ENCODE data around the gene TRPM8. TPM values are rescaled to one million over a fixed set of nuclear protein-coding genes. Genes with fewer than 3 reads are reported as not detected.

The TRPM8 gene
- total and polyA plus RNA-seq, 4 donors = 0.03 to 0.14 TPM; not detected in 2

DNA sequence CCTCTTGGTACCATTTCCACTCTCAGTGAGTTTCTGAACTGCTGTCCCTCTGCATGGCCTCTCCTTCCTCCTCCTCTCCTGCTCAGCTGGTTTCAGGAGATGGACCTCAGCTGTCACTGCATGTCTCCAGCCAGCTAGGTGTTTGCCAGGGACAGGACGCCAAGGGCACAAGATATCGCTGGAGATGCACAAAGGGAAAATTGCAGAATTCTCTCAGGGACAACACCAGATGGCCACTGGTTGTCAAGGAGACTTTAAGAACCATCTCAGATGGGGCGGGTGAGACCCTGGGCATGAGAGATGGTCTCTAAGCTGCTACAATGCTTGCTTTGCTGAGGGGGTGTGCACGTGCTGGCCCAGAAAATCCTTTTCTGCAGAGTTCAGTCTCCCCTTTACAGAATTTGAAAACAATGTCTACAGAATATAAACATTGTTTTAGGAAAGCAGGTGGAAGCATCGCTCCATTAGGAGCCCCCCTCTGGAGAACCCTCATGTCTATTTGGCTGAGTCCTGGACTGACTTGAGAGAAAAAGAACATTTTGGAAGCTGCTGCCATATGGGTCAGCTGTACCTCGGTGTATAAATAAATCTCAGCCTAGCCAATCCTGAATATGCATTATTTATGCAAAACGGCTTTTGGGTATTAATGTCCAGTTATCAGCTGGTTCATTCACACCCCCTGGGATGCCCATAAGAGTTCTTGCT lies 75.5 kb downstream of the TRPM8 start:
- Histone ChIP-seq H3K9ac (ENCODE audit: insufficient read depth in 1 of 2, low read length in 2 of 2) (no peak overlapping the region), H3K27ac (ENCODE audit: low read depth in 1 of 2, low read length in 1 of 2) (no peak overlapping the region), H3K9me3 (ENCODE audit: control insufficient read depth in 4 of 4, insufficient read depth in 3 of 4, low read length in 3 of 4) (no peaks in the 10 kb centered on the region), H3K36me3 (ENCODE audit: control insufficient read depth in 4 of 4, insufficient read depth in 4 of 4, low read length in 4 of 4) (no peaks in the 10 kb centered on the region), H3K27me3 (ENCODE audit: control insufficient read depth in 3 of 3, insufficient read depth in 3 of 3, low read length in 2 of 3) (no peaks in the 10 kb centered on the region), H3K4me1 (ENCODE audit: control insufficient read depth in 5 of 5, insufficient read depth in 5 of 5, low read length in 5 of 5) (no peaks in the 10 kb centered on the region), H3K4me3 (no peak overlapping the region)
- WGBS, 2 donors = 91 to 92% methylated on average over 7 of the region's 7 CpGs
- ATAC-seq (ENCODE audit: insufficient read depth, low FRiP score) (no peak), DNase-seq (no peak)
- TF ChIP-seq, protein P1, sequence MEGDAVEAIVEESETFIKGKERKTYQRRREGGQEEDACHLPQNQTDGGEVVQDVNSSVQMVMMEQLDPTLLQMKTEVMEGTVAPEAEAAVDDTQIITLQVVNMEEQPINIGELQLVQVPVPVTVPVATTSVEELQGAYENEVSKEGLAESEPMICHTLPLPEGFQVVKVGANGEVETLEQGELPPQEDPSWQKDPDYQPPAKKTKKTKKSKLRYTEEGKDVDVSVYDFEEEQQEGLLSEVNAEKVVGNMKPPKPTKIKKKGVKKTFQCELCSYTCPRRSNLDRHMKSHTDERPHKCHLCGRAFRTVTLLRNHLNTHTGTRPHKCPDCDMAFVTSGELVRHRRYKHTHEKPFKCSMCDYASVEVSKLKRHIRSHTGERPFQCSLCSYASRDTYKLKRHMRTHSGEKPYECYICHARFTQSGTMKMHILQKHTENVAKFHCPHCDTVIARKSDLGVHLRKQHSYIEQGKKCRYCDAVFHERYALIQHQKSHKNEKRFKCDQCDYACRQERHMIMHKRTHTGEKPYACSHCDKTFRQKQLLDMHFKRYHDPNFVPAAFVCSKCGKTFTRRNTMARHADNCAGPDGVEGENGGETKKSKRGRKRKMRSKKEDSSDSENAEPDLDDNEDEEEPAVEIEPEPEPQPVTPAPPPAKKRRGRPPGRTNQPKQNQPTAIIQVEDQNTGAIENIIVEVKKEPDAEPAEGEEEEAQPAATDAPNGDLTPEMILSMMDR (IDR thresholded peaks at IDR 0.05; ENCODE audit: control extremely low read depth, extremely low read depth) = no peak

DNA sequence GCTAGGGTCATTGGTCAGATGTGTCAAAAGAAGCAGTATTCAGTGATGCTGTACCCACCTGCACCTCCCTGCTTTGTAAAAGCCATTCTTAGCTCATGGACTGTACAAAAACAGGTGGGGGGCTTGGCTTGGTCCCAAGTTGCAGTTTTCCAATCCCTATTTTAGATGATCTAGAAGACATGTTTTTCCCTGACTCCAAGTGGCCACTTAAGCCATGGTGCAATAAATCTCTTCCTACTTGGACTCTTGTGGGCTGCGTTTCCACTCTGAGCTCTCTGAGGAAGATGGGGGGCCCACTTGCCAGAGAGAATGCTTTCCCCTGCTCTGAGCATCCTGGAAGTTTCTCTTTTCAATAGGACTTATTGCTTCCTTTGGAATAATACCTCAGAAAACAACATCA lies 76.3 kb downstream of the TRPM8 start:
- H3K4me1 ChIP-seq (ENCODE audit: control insufficient read depth in 5 of 5, insufficient read depth in 5 of 5, low read length in 5 of 5) = no peaks in the 10 kb centered on the region
- peaks cover 0 to 2% (median 0%) of the 10 kb centered on the region in 4 donors for H3K9me3 ChIP-seq (ENCODE audit: control insufficient read depth in 4 of 4, insufficient read depth in 3 of 4, low read length in 3 of 4)
- no peaks in the 10 kb centered on the region for H3K36me3 ChIP-seq (ENCODE audit: control insufficient read depth in 4 of 4, insufficient read depth in 4 of 4, low read length in 4 of 4)
- H3K27me3 ChIP-seq (ENCODE audit: control insufficient read depth in 3 of 3, insufficient read depth in 3 of 3, low read length in 2 of 3) = no peaks in the 10 kb centered on the region
- TF ChIP-seq, protein P1 (IDR thresholded peaks at IDR 0.05; ENCODE audit: control extremely low read depth, extremely low read depth) = no peak
- no peak overlapping the region for H3K9ac ChIP-seq (ENCODE audit: insufficient read depth in 1 of 2, low read length in 2 of 2)
- no peak overlapping the region for H3K4me3 ChIP-seq
- ATAC-seq (ENCODE audit: insufficient read depth, low FRiP score) (no peak), DNase-seq (no peak)
- H3K27ac ChIP-seq (ENCODE audit: low read depth in 1 of 2, low read length in 1 of 2) = no peak overlapping the region
- WGBS, 2 donors = 68 to 73% methylated on average over 1 of the region's 1 CpG

DNA sequence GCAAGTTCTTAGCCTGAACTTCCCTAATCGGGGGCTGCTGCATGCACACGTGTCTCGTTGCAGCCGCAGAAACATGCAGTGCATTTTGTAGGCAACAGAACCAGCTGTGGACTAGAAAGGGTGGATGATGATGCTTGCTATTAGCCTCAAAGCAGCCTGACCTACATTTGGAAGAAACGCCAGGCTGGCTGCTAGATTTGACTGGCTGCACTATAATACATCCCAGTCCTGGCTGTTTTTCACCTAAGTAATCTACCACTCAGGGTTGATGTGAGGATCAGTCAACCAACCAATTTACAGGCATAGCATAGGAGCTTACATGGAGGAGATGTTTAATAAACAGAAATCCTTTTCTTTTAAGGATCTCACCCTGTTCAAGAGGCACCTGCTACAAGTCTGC lies 77.0 kb downstream of the TRPM8 start:
- Histone ChIP-seq H3K9ac (ENCODE audit: insufficient read depth in 1 of 2, low read length in 2 of 2) (no peak overlapping the region), H3K27me3 (ENCODE audit: control insufficient read depth in 3 of 3, insufficient read depth in 3 of 3, low read length in 2 of 3) (no peaks in the 10 kb centered on the region), H3K4me3 (no peak overlapping the region), H3K36me3 (ENCODE audit: control insufficient read depth in 4 of 4, insufficient read depth in 4 of 4, low read length in 4 of 4) (no peaks in the 10 kb centered on the region), H3K4me1 (ENCODE audit: control insufficient read depth in 5 of 5, insufficient read depth in 5 of 5, low read length in 5 of 5) (no peaks in the 10 kb centered on the region), H3K9me3 (ENCODE audit: control insufficient read depth in 4 of 4, insufficient read depth in 3 of 4, low read length in 3 of 4) (peaks cover 0 to 4% (median 0%) of the 10 kb centered on the region in 4 donors), H3K27ac (ENCODE audit: low read depth in 1 of 2, low read length in 1 of 2) (no peak overlapping the region)
- TF ChIP-seq, protein P1 (IDR thresholded peaks at IDR 0.05; ENCODE audit: control extremely low read depth, extremely low read depth) = no peak
- ATAC-seq (ENCODE audit: insufficient read depth, low FRiP score) = no peak
- 89 to 91% methylated on average over 5 of the region's 5 CpGs for WGBS, 2 donors
- no peak for DNase-seq

DNA sequence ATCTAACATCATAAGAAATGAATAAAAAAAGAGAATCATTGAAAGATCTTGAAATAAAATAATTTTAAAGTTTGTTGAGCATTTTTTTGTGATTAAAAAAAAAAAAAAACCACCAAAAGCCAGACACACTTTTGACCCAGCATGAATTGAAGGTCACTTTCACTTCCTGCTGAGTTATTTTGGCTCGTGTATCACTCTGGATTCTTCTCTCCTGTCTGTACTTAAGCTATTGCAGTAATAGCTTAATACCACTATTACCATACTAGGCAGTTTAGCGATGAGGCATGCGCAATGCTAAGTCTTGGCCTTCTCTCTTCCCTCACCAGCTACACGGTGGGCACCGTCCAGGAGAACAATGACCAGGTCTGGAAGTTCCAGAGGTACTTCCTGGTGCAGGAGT lies 78.8 kb downstream of the TRPM8 start:
- DNase-seq (no peak), ATAC-seq (ENCODE audit: insufficient read depth, low FRiP score) (no peak)
- peaks cover 0 to 6% (median 0%) of the 10 kb centered on the region in 4 donors for H3K9me3 ChIP-seq (ENCODE audit: control insufficient read depth in 4 of 4, insufficient read depth in 3 of 4, low read length in 3 of 4)
- no peaks in the 10 kb centered on the region for H3K27me3 ChIP-seq (ENCODE audit: control insufficient read depth in 3 of 3, insufficient read depth in 3 of 3, low read length in 2 of 3)
- H3K36me3 ChIP-seq (ENCODE audit: control insufficient read depth in 4 of 4, insufficient read depth in 4 of 4, low read length in 4 of 4) = no peaks in the 10 kb centered on the region
- no peaks in the 10 kb centered on the region for H3K4me1 ChIP-seq (ENCODE audit: control insufficient read depth in 5 of 5, insufficient read depth in 5 of 5, low read length in 5 of 5)
- no peak overlapping the region for H3K4me3 ChIP-seq
- TF ChIP-seq, protein P1 (IDR thresholded peaks at IDR 0.05; ENCODE audit: control extremely low read depth, extremely low read depth) = no peak
- 67 to 75% methylated on average over 5 of the region's 5 CpGs for WGBS, 2 donors
- no peak overlapping the region for H3K27ac ChIP-seq (ENCODE audit: low read depth in 1 of 2, low read length in 1 of 2)
- H3K9ac ChIP-seq (ENCODE audit: insufficient read depth in 1 of 2, low read length in 2 of 2) = no peak overlapping the region

Measured in lung (tissue), 12 donors.